NCI-H1694 treated with DMSO at 0.1 percent for 48 hours (cell line): ENCODE measurements around the gene NEK10.
"Not testable (repeated sequence)": the region's sequence is repeated elsewhere in the genome, so short reads cannot be mapped to it uniquely, and the experiment has no call there.

Experiments
- DNase-seq: peaks from one replicate; lab custom pipeline; 2025; lab: John Stamatoyannopoulos, UW

Gene NEK10

DNA sequence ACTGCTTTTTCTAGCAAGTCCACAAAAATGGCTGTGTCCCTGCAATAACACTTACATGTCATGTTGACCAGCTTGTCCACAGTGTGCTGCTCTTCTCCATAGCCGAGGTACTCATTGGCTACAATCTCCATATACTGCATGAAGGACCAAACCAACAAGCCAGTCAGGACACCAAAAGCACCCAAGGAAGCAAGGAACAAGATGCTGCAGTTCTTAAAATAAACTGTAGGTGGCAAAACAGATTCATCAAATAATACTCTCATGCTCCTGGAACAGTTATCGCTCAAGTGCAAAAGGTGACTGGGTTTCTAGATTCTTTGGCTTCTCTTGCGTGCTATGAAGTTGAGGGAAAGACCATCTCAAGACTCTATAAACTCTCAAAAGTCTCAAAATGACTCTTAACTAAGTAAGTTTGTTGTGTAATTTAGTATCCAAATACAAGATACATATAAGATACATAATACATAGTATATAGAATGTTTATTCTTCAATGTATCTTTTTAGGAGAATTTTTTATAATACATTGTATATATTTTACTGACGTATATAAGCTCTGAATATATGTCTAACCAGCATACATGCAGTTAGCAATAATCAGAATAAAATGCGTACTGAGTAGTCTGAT lies 57.0 kb downstream of the NEK10 start:
- DNase-seq = peak; percentile 23

DNA sequence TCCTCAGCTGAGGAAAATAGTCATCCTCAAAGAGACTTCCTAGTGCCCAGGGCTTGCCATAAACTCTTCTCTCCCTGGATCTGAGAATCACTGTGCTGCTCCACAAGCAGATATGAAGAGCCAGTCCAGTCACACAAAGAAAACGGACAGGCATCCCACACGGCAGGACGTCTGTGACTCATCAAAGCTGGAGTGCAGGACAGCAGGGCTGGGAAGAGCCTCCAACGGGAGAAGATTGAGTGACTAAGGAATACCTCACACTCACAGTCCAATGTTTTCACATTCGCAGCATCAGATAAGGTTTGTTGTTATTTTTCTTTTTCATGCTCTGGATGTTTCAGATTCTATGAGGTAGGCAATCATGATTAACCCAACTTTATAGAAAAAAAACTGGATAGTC lies 57.8 kb downstream of the NEK10 start:
- DNase-seq = no peak

DNA sequence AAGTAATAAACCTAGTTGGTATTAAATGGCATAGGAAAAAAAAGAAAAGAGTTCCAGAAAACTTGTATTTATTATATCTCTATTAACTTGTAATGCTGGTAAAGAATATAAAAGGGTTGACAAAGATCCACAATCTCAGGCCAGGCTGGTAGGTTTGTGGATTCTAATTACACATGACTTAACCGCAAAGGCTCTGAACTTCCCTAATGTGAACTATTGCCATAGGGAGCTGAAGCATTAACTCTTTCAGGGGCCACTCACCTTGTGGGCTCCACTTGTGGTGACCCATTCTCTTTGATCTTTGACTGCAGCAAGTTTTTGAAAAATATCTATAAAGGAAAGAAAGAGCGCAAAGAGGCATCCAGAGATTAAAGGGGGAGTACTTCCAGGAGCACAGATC lies 58.5 kb downstream of the NEK10 start:
- DNase-seq = no peak

DNA sequence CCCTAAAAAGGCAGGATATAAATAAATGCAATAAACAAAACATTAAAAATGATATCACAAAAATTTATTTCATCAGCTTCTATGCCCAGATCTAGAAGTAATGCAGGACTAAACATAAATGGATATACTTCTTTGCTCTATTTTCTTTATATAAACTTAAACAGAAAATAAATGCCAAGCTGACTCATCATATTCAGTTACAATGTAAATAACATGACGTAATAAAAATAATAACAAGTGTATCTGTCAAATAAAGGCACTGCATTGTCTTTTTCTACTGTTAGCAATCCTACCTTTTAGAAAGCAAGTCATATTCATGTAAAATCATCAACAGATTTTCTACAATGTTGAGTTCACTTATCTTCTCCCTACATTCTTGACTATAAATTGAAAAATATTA lies 61.6 kb downstream of the NEK10 start:
- no peak for DNase-seq

DNA sequence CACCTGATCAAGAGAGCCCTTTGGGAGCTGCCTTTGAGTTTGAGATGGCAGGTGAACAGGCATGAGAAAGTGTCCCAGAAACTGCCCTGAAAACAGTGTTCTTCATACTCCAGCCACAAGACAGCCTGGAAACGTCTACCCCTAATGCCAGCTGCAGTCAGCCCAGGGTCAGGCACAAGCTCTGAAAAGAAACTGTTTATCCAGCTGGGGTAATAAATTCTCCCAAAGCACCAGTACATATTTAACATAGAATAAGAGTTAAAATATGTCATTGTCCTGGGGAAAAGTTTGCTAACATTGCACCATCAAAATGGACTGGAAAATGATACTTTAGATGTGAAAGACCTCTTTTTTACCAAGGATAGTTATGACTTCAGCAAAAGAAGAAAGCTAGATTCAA lies 66.3 kb downstream of the NEK10 start:
- DNase-seq = no peak

DNA sequence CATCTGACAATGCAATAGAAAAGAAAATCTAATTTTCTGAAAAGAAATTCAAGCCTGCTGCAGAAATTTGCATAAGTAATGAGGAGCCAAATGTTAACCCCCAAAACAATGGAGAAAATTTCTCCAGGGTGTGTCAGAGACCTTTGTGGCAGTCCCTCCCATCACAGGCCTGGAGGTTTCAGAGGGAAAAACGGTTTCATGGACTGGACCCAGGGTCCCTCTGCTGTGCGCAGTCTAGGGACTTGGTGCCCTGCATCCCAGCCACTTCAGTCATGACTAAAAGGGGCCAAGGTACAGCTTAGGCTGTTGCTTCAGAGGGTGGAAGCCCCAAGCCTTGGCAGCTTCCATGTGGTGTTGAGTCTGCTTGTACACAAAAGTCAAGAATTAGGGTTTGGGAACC lies 70.2 kb downstream of the NEK10 start:
- DNase-seq = not testable (repeated sequence)

DNA sequence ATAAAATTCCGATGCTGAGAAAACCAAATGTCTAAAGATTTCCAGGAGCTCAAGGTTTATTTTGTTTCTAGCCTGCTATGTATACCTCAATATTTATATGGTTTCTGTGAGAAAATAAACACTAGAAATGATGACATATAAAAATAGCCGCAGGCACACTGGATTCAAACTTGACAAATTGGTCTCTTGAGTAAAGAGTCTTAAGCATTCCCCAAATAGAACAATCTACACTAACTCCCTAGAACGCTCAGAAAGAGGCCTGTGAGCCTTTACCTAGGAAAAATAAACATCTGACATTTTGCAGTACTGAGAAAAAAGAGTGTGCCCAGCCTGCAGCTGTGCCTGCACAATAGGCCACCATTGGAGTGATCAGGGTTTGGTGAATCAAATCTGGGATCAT lies 75.2 kb downstream of the NEK10 start:
- DNase-seq = no peak

DNA sequence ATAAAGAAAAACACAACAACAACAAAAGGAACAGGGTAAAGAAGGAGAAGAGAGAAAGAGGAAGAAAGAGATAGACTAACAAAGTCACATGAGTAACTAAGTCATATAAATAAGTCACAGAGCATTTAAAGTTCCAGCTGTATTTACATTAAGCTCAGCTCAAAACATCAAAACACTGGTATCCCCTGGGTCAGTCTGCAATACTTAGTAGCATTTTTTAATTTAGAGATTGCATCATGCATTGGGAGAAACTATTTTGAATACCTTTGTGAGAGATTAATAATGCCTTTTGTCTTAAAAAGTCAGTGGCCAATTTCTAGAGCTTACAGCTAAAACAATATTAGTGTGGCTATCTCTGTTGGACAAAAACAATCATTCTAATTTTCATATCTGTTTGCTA lies 78.4 kb downstream of the NEK10 start:
- DNase-seq = no peak

DNA sequence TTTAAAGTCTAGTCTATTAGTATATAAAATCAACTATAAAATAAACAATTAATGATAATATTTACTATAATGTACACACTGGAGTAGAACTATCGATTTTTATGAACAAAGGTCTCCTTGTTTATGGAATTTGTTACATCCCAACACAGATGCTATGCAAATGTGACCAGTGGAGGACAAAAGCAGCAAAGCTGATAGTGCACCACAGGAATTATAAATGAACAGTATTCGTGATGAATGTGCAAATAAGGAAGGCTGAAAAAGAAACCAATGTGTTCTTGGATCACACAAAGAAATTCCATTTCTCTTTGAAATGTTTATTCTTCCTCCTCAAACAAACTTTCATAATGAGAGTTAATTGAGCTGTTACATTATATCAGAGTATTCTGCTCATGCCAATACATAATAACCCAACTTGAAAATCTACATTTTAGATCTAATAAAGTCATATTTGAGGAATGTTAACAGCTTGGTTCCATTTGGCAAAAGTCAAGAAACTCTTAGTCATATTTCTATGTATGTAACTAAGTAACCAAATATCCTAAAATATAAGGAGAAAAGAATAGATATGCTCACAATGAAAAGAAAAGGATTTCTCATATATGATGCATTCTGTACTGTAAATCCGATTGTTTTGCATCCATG lies 79.3 kb downstream of the NEK10 start:
- DNase-seq = no peak

DNA sequence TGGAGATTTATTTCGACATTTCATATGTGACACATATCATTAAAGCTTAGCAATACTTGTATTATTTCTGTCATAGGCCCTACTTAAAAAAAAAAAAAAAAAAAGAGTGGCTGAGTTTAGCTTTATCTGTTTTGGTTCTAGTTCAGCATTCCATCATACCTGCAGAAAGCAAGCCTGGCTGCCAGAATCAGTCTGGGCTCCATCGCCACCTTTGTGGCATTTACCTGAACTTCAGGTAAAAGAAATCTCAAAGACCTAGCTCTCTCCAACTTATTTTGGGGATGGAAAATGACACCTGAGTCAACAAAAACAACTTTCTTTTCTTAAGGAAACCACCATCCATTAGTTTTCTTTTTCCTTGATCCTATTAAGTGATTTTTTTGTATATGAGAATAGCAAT lies 82.1 kb downstream of the NEK10 start:
- DNase-seq = no peak

DNA sequence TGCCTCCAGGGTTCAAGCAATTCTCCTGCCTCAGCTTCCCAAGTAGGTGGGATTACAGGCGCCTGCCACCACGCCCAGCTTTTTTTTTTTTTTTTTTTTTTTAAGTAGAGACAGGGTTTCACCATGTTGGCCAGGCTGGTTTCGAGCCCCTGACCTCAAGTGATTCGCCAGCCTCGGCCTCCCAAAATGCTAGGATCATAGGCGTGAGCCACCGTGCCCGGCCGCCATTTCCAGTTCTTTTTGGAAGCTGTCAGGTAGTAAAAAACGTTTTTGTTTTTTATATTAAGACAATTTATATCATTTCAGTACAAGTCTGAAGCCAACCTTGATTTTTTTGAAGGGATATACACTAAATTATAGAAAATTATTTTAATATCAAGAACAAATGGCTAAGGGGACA lies 82.7 kb downstream of the NEK10 start:
- DNase-seq = not testable (repeated sequence)

DNA sequence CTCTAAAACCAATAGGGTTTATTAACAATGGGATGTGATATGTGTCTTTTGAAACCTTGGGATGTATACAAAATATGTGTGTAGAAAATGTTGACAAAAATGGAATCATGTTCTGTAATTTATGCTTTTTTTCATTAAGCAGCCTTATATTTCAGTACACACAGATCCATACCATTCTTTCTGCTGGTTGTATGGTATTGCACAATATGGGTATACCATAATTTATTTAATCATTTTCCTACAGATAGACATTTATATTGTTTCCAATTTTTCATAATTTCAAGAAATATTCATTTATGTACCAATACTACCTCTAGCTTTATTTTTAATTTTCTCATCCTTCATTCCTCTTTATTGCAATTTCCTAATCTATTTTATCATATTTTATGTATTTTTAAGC lies 83.5 kb downstream of the NEK10 start:
- DNase-seq = no peak

DNA sequence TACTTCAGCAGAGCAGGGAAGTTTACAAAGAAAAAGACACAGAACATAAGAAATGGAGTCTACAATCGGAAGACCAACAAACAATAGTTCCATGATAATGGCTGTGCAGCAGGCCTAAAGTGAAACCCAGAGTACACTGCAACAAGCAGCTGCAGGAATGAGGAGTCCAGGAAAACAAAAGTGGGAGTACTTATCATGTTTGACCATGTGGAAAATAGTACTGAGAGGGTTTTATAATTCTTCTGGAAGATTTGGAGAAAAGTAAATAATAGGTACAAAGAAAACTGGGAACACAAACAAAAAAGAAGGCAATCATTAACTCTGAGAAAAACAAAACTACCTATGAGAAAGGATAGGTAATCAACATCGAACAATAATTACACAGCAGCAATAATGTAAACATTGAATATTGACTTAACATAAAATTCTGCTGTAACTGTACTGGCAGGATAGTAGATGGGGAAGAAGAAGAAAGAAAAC lies 87.5 kb downstream of the NEK10 start:
- DNase-seq = no peak

DNA sequence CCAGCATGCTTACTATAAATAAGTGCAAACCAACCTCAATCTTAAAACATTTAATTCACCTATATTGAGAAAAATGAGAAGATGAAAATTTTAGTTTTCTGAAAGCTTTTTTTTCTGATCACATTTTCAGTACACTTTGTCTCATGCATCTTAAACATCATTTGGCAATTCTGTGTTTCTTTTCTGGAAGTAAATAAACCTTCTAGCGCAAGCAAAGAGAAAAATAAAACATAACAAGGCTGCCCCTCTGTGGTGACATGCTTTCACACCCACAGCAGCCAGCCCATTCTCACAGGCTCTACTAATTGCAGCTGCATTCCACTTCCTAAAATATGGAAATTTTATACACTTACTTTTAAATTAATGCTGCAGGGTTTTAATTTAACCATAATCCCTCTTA lies 90.1 kb downstream of the NEK10 start:
- DNase-seq = no peak

DNA sequence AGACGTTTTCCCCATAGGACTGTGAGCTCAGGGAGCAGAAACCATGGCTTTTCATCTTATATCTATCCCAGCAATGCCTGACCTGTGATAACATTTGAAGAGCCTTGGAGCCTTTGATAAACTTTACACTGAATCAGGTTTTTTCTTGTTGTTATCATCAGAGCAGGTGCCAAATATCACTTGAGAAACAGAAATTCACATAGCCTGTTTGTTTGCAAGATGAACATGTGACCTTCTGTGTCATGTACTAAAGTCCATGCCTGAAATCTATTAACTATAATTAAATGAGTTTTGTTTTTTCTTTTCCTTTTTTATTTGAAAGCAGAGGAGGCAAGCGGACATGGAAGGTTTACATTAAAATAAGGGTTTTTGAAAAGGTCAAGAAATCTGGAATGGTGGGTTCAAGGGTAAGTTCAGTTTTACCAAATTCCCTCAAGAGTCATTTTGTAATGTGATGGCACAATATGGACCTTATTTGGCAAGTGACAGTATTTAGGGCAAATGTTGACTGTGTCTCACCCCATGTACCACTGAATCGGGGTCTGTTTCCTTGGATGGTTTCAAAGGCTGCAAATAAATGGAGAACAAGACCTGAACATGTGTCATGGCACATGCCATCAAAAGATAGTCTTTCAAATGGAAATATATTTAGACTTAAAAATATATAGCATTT lies 90.7 kb downstream of the NEK10 start:
- DNase-seq = no peak

DNA sequence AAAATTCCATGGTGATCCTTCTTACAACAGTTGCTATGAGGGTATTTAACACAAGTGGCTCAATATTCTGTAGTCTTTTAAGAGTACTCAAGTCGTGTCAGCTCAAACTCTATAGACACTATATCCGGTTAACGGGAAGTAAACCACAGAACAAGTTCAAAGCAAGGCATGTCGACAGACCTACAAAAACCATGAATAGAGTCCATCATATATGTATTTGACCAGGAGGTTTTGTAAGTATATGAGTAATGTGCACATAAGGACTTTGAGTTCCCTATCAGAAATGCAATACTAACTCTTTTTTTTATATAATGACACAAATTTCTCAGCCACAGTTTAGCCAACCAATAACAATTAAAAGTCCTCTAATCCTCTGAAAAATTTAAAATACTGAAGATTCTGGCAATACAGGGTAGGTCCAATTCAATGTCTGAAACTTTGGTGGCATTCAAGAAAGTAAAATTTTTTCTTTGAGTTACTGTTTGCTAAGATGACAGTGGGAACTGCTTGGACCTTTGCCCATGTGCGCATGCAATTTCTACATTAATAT lies 93.7 kb downstream of the NEK10 start:
- no peak for DNase-seq

DNA sequence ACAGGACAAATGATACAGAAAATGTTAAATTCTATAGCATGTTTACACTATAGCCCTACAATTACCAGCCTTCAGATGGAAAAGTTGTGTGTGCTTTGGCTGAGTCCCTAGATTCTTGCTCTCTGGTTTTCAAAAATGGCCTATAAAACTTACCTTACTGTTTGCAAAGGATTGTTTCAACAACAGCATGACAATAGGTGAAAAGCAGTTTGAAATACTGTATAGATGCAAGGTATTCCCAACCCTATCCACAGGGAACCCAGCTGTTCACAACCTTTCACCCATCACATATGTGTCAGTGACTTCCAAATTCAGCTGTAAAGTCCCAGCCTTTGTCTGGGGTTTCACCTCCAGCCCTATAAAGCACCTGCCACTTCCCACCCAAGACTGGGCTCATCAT lies 97.3 kb downstream of the NEK10 start:
- no peak for DNase-seq

DNA sequence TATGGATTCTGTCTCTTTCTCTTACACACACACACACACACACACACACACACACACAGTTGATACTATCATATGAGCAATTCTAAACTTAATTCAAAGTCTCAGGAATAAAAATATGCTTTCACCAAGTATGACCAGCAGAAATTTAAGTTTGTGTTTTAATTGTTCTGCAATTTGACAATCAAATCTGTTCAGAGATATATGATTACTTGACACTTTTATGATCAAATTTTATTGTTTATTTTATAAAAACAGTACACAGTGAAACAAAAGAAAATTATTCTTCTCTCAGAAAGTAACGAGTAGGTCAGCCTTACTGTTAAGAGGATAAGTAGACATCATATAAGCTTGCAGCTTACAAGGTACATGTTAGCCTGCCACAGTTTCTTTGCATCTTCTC lies 114.3 kb downstream of the NEK10 start:
- no peak for DNase-seq

DNA sequence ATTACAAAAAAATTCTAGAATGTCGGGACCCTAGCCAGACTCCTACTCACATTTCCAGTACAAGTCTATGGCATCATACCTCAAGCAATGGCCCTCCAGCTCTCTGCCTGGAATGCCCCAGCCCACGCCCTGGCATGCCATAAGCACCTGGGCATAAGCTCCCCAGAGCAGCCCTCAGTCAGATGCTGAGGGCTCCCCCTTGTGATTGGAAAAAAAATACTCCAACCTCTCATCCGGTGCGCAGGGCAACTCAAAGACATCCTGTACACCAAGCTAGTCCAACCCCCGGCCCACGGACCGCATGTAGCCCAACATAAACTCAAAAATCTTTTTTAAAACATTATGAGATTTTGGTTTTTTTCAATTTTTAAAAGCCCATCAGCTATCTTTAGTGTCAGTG lies 115.4 kb downstream of the NEK10 start:
- DNase-seq = no peak

DNA sequence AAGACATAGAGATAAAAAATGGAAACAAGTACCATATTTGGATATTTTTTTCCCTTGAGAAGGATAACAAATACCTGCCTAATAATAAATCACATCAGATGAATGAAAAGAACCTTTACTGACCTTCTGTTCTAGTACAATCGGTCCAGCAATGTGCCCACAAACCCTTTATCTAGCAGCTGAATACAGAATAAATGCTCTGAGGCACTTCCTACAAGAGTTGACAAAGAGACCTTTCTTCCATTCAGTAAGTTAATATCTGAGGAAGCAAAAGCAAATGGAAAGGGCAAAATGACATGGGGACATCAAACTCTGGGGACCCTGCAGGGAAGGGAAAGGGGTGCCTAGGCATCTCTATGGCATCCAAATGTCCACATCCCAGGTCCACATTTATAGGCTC lies 115.8 kb downstream of the NEK10 start:
- DNase-seq = no peak

DNA sequence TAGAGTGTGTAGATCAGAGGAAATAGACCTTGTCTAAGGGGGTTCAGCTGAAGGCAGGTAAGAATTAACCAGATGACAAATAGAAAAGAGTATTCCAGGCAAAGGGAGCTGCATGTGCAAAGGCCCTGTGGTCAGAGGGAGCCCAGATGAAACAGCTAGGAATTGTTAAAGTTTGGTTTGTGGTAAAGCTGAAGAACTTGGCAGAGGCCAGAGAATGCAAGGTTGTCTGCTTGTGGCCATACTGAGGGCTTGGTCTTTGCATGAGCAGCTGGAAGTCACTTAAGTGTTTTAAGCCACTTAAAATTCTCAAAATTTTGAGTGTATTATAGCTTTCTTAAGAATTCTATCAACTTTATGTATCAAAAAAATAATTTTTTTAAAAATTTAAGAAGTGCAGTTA lies 116.5 kb downstream of the NEK10 start:
- DNase-seq = no peak

DNA sequence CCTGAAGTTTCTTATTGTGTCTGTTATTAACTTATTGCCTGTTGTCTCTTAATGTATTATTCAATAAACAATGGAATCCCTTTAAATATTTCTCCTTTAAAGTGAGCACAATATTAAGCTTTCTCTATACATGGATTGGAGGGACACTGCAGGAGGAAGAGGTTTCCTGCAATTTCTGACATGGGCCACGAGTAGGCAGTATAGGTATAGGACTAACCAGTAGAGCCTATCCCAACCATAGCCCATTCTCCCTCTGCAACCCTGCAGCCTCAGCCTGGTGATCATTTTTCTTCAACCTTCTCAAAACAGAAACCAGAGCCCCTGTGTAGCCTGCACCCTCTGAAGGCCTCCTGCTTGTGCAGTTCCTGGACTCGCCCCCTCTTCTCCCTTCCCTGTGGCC lies 124.8 kb downstream of the NEK10 start:
- DNase-seq = no peak

DNA sequence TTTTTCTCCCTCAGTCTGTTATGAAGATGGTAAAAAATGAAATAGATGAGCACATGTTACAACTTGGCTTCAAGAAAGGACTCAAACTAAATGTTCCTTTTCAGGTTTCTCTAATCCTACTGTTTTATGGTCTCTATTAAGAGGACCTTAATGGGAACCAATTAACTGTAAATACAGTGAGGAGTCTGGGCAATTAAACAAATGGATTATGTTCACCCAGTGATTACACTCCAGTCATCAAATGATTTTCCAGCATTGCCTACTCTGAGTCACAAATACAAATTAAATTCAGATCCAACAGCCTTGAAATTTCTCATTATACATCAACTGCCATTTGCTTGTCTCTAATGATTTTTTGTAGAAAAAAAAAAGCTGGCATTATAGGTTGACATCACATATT lies 129.2 kb downstream of the NEK10 start:
- DNase-seq = no peak
